AG04450 (cell line): ENCODE data around the gene METTL25B. TPM values are rescaled to one million over a fixed set of nuclear protein-coding genes. Genes with fewer than 3 reads are reported as not detected.

ENCODE experiments used
- CTCF ChIA-PET: fragments of 300-600, 350-600 bp; formaldehyde crosslinking; extraction: SDS; loops from one replicate; lab custom pipeline; 2022; ENCODE audit warnings: antibody characterized with exemption, inconsistent platforms; lab: Charles Lee
- POLR2A ChIA-PET: fragments of 350-600 bp; formaldehyde crosslinking; extraction: SDS; loops from one replicate; lab custom pipeline; 2021; ENCODE audit warnings: antibody characterized with exemption, inconsistent platforms; lab: Yijun Ruan, JAX
- DNase-seq: peaks from one replicate; pipeline ENCODE4 v3.0.0-alpha.2; 2011; ENCODE audit warnings: low read depth, low spot score
- H3K27ac ChIP-seq: one replicate; pipeline ENCODE4 v1.5.1; 2012; ENCODE audit warnings: low read depth, low read length, control low read depth
- H3K27me3 ChIP-seq: one replicate; pipeline ENCODE4 v1.6.0; 2012; ENCODE audit warnings: low read length; ENCODE audit not compliant: control insufficient read depth, insufficient read depth
- H3K4me3 ChIP-seq: 2 replicates; pipeline ENCODE4 v1.5.1; 2011; ENCODE audit warnings: mild to moderate bottlenecking, low read depth, low read length, control low read depth
- H3K9me3 ChIP-seq: 2 replicates; pipeline ENCODE4 v1.5.1; 2012; ENCODE audit warnings: low read length; ENCODE audit not compliant: control insufficient read depth, insufficient read depth
- CTCF ChIP-seq: IDR thresholded peaks from 2 replicates; pipeline ENCODE4 v1.5.1; 2011; ENCODE audit warnings: low read depth, low read length, control low read depth, inconsistent platforms
- polyA plus RNA-seq: library from polyadenylated mRNA; depleted of rRNA; stranded (reverse); fragments of >200 nt; gene quantifications from 2 replicates; pipeline ENCODE4 v1.2.3, GENCODE V29; 2011

The METTL25B gene
- polyA plus RNA-seq, 1 experiment, result 8.3 TPM

GRCh38 chr1:156707417-156708217, 20.7 kb upstream of the METTL25B start:
- ChIA-PET POLR2A (interaction anchor here (1.0 to 4.3 kb wide), 3 partner anchors 13 to 18 kb away, joined by 4 to 18 read pairs (median 8); no protein-coding TSS in a partner anchor), CTCF (interaction anchor here (0.6 to 13.7 kb wide), 10 partner anchors 8 to 188 kb away, joined by 3 to 233 read pairs (median 10); partner anchors contain the start of genes ISG20L2, METTL25B and NES)

GRCh38 chr1:156708218-156708661, 20.0 kb upstream of the METTL25B start:
- DNase-seq, result no peak
- POLR2A ChIA-PET, result no interaction called here
- CTCF ChIA-PET, result interaction anchor here (0.6 to 13.7 kb wide), 5 partner anchors 7 to 30 kb away, joined by 3 to 233 read pairs (median 23); partner anchors contain the start of genes ISG20L2 and METTL25B
- H3K27me3 ChIP-seq, result no peaks in the 10 kb centered on the region
- H3K9me3 ChIP-seq, result no peaks in the 10 kb centered on the region
- H3K27ac ChIP-seq, result peak overlapping the region; percentile 82
- H3K4me3 ChIP-seq, result no peak overlapping the region
- no peak for TF ChIP-seq CTCF

More at GRCh38 chr1:156707417-156708217, 20.7 kb upstream of the METTL25B start:
- Histone ChIP-seq H3K27ac (peak overlapping the region; percentile 82), H3K4me3 (no peak overlapping the region), H3K9me3 (no peaks in the 10 kb centered on the region), H3K27me3 (no peaks in the 10 kb centered on the region)
- DNase-seq, result no peak
- no peak for TF ChIP-seq CTCF

- no peak for TF ChIP-seq CTCF
- H3K9me3 ChIP-seq, result no peaks in the 10 kb centered on the region
- POLR2A ChIA-PET, result interaction anchor here (0.5 kb wide), 1 partner anchor 13 kb away, joined by 3 read pairs; no protein-coding TSS in a partner anchor
- no peak for DNase-seq
- H3K4me3 ChIP-seq, result no peak overlapping the region
- H3K27ac ChIP-seq, result peak overlapping the region; percentile 39
- CTCF ChIA-PET, result interaction anchor here (0.6 to 13.7 kb wide), 5 partner anchors 11 to 184 kb away, joined by 3 to 233 read pairs (median 6); partner anchors contain the start of genes ISG20L2 and METTL25B
- no peaks in the 10 kb centered on the region for H3K27me3 ChIP-seq
Observed at GRCh38 chr1:156709031-156709430, 19.2 kb upstream of the METTL25B start.

GRCh38 chr1:156709757-156710489, 18.3 kb upstream of the METTL25B start:
- ChIA-PET POLR2A (interaction anchor here (0.6 to 1.6 kb wide), 2 partner anchors 20 to 145 kb away, joined by 3 read pairs; no protein-coding TSS in a partner anchor), CTCF (interaction anchor here (0.6 to 13.7 kb wide), 7 partner anchors 12 to 219 kb away, joined by 3 to 233 read pairs (median 5); partner anchors contain the start of genes ISG20L2 and METTL25B)
- TF ChIP-seq CTCF, result no peak
- DNase-seq, result no peak
- Histone ChIP-seq H3K4me3 (no peak overlapping the region), H3K9me3 (no peaks in the 10 kb centered on the region), H3K27me3 (no peaks in the 10 kb centered on the region), H3K27ac (no peak overlapping the region)
